Endothelial cell of umbilical vein (primary cell): ENCODE measurements around the gene GAS7.

Experiments
- CTCF ChIP-seq, 2 donors: IDR thresholded peaks; 1 replicate in 1 of 2; 2 replicates in 1 of 2; pipeline ENCODE4 v1.5.1; 2011; ENCODE audit warnings: low read length in 2 of 2, mild to moderate bottlenecking in 2 of 2, moderate library complexity in 2 of 2, control low read depth in 1 of 2, inconsistent platforms in 1 of 2, low read depth in 1 of 2; ENCODE audit not compliant: insufficient read depth in 1 of 2; ENCODE audit errors: extremely low read depth in 1 of 2
- GATA2 ChIP-seq: IDR thresholded peaks from 2 replicates; pipeline ENCODE4 v1.7.0; 2011; ENCODE audit warnings: low read depth, mild to moderate bottlenecking, moderate library complexity, mixed read lengths, low read length; ENCODE audit not compliant: insufficient read length, insufficient read depth

- no peak for TF ChIP-seq CTCF (IDR thresholded peaks at IDR 0.05; ENCODE audit: extremely low read depth in 1 of 2, insufficient read depth in 1 of 2, low read depth in 1 of 2, low read length in 2 of 2)
- no peak for TF ChIP-seq GATA2
These were observed 147.3 kb downstream of the GAS7 start for GRCh38 chr17:10051112-10051511.
